Measurements from ENCODE around the gene RAB36. TPM values are rescaled to one million over a fixed set of nuclear protein-coding genes. Genes with fewer than 3 reads are reported as not detected.

Gene RAB36
- total RNA-seq, 4 donors from 2014 or later, result 8.8 to 28.7 (median 14.7) TPM

DNA sequence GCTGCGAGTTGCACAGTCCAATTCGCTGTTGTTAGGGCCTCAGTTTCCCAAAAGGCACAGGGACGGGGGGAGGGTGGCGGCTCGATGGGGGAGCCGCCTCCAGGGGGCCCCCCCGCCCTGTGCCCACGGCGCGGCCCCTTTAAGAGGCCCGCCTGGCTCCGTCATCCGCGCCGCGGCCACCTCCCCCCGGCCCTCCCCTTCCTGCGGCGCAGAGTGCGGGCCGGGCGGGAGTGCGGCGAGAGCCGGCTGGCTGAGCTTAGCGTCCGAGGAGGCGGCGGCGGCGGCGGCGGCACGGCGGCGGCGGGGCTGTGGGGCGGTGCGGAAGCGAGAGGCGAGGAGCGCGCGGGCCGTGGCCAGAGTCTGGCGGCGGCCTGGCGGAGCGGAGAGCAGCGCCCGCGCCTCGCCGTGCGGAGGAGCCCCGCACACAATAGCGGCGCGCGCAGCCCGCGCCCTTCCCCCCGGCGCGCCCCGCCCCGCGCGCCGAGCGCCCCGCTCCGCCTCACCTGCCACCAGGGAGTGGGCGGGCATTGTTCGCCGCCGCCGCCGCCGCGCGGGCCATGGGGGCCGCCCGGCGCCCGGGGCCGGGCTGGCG, 35.1 kb downstream of the RAB36 start, which contains the start of gene BCR:
TSS of gene BCR (plus strand) at position 209 of the 592 bp plus-strand sequence. CDS start 452 bp downstream, outside the sequence.
- intact Hi-C loops (cut with DNase I; ENCODE audit: low total_unique reads), result no loop called here
- no peaks in the 10 kb centered on the region for H3K36me3 ChIP-seq
- H3K4me1 ChIP-seq, result peaks cover 0 to 28% of the 10 kb centered on the region in 2 donors
- H3K9me3 ChIP-seq, result no peaks in the 10 kb centered on the region
- TF ChIP-seq CTCF (IDR thresholded peaks at IDR 0.05) (peak in 1 of 4 experiments; percentile 2), POLR2A (IDR thresholded peaks at IDR 0.05) (peak; percentile 70 to 92)
- H3K27ac ChIP-seq, result peak within 1 kb of the TSS; percentile 69 to 74
- H3K4me3 ChIP-seq, result peak within 1 kb of the TSS; percentile 52 to 73
- DNase-seq, result peak; percentile 63 to 65
- no peaks in the 10 kb centered on the region for H3K27me3 ChIP-seq

- H3K4me3 ChIP-seq, result peak overlapping the region; percentile 52 to 73
- H3K27me3 ChIP-seq, result no peaks in the 10 kb centered on the region
- no peaks in the 10 kb centered on the region for H3K9me3 ChIP-seq
- peaks cover 0 to 28% of the 10 kb centered on the region in 2 donors for H3K4me1 ChIP-seq
- H3K36me3 ChIP-seq, result no peaks in the 10 kb centered on the region
- no peak for TF ChIP-seq CTCF (IDR thresholded peaks at IDR 0.05)
- no peak for TF ChIP-seq POLR2A (IDR thresholded peaks at IDR 0.05)
- intact Hi-C loops (cut with DNase I; ENCODE audit: low total_unique reads), result no loop called here
- no peak for DNase-seq
- H3K27ac ChIP-seq, result peak overlapping the region; percentile 59 to 69
Observed at GRCh38 chr22:23180893-23181720, 35.8 kb downstream of the RAB36 start.

DNA sequence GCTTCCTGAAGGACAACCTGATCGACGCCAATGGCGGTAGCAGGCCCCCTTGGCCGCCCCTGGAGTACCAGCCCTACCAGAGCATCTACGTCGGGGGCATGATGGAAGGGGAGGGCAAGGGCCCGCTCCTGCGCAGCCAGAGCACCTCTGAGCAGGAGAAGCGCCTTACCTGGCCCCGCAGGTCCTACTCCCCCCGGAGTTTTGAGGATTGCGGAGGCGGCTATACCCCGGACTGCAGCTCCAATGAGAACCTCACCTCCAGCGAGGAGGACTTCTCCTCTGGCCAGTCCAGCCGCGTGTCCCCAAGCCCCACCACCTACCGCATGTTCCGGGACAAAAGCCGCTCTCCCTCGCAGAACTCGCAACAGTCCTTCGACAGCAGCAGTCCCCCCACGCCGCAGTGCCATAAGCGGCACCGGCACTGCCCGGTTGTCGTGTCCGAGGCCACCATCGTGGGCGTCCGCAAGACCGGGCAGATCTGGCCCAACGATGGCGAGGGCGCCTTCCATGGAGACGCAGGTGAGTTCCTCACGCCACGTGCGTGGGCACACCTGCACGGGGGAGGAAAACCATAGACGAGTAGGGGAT, 36.5 kb downstream of the RAB36 start:
- peaks cover 0 to 28% of the 10 kb centered on the region in 2 donors for H3K4me1 ChIP-seq
- DNase-seq, result no peak
- no peaks in the 10 kb centered on the region for H3K36me3 ChIP-seq
- TF ChIP-seq POLR2A (IDR thresholded peaks at IDR 0.05) (no peak), CTCF (IDR thresholded peaks at IDR 0.05) (no peak)
- H3K27me3 ChIP-seq, result no peaks in the 10 kb centered on the region
- no peaks in the 10 kb centered on the region for H3K9me3 ChIP-seq
- intact Hi-C loops (cut with DNase I; ENCODE audit: low total_unique reads), result no loop called here
- peak overlapping the region; percentile 52 to 73 for H3K4me3 ChIP-seq
- peak overlapping the region; percentile 39 to 69 for H3K27ac ChIP-seq

DNA sequence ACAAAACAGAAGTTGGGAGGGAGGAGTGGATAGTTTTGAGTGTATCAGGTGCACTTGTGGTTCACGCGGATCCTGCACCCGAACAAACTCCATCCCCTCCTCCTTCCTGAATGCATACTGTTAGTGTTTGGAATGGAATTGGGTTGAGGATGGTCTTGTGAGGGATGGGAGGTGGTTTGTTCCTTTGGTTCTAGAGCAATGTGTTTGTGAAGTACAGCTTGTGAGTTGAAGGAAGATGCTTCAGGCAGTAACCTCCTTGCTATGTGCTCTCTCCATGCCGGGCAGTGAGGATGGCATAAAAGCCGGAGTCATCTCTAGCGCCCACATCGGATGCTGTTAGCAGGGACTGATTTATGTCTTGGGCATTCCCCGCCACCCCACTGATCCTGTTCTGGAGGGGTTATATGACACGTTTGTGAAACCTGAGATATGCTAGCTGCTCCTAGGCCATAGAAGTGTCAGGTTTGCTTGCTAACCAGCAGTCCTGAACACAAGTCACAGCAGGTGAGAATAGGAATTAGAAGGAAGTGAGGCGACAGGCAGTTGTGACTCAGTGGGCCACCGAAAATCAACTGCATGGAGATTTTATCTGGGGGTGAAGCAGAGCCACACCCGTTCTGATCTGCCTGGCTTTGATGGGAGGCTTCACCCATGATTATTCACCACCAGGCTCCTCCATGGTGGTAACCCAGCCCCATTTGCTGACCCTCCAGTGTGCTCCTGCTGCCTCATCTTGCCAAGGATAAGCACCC, 37.2 kb downstream of the RAB36 start:
- Histone ChIP-seq H3K27ac (peak overlapping the region in 1 of 2 donors; percentile 69), H3K4me1 (peaks cover 0 to 28% of the 10 kb centered on the region in 2 donors), H3K4me3 (peak overlapping the region; percentile 52 to 73), H3K9me3 (no peaks in the 10 kb centered on the region), H3K36me3 (no peaks in the 10 kb centered on the region), H3K27me3 (no peaks in the 10 kb centered on the region)
- intact Hi-C loops (cut with DNase I; ENCODE audit: low total_unique reads), result no loop called here
- no peak for TF ChIP-seq POLR2A (IDR thresholded peaks at IDR 0.05)
- TF ChIP-seq CTCF (IDR thresholded peaks at IDR 0.05), result no peak
- DNase-seq, result no peak
